Measurements from ENCODE around the gene SMIM38. TPM values are rescaled to one million over a fixed set of nuclear protein-coding genes. Genes with fewer than 3 reads are reported as not detected.
"Not testable (repeated sequence)": the region's sequence is repeated elsewhere in the genome, so short reads cannot be mapped to it uniquely, and the experiment has no call there.

SMIM38 gene
- total RNA-seq, 1 experiment from 2014 or later: 0.33 TPM

DNA sequence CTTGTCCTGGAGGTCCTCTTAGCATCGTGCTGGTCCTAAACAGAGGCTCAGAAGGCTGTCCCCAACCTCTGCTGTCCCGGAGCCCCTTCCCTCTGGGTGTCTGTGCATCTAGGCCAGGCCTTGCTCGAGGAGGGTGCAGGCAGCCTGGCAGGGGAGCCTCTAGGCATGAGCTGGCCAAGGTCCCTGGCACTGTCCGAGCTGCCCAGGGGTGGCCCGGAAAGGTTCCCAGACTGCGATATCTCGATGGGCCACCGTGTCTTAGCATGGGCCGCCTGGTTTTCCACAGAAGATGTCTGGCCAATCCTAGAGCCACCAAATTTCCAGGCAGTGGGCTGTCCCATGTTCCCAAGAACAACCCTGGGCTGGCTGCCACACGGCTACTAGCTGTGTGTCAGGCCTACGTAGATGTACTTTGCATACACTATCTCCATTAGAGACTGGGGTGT, 24.6 kb upstream of the SMIM38 start:
- TF ChIP-seq, protein P1, sequence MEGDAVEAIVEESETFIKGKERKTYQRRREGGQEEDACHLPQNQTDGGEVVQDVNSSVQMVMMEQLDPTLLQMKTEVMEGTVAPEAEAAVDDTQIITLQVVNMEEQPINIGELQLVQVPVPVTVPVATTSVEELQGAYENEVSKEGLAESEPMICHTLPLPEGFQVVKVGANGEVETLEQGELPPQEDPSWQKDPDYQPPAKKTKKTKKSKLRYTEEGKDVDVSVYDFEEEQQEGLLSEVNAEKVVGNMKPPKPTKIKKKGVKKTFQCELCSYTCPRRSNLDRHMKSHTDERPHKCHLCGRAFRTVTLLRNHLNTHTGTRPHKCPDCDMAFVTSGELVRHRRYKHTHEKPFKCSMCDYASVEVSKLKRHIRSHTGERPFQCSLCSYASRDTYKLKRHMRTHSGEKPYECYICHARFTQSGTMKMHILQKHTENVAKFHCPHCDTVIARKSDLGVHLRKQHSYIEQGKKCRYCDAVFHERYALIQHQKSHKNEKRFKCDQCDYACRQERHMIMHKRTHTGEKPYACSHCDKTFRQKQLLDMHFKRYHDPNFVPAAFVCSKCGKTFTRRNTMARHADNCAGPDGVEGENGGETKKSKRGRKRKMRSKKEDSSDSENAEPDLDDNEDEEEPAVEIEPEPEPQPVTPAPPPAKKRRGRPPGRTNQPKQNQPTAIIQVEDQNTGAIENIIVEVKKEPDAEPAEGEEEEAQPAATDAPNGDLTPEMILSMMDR (IDR thresholded peaks at IDR 0.05; ENCODE audit: unreplicated experiment): no peak
- CTCF ChIA-PET: interaction anchor here (0.6 to 2.7 kb wide), 24 partner anchors 8 to 544 kb away, joined by 3 to 22 read pairs (median 5); partner anchors contain the start of genes LTO1 and MYEOV
- H3K4me1 Mint-ChIP-seq (ENCODE audit: low read depth, unreplicated experiment): peaks cover 20% of the 10 kb centered on the region
- H3K36me3 Mint-ChIP-seq (ENCODE audit: insufficient read depth, unreplicated experiment): no peaks in the 10 kb centered on the region
- BruUV-seq (replicated peaks): no TSS peak
- H3K4me3 Mint-ChIP-seq (ENCODE audit: low read depth, unreplicated experiment): no peak overlapping the region
- H3K27ac Mint-ChIP-seq (ENCODE audit: unreplicated experiment): no peak overlapping the region
- no peaks in the 10 kb centered on the region for H3K27me3 Mint-ChIP-seq (ENCODE audit: unreplicated experiment)
- no peak for DNase-seq
- intact Hi-C loops (cut with micrococcal nuclease; ENCODE audit: unreplicated experiment): loop anchor here (10.0 kb wide), 1 partner anchor 84 kb away; no protein-coding TSS in a partner anchor
- peaks cover 4% of the 10 kb centered on the region for H3K9me3 Mint-ChIP-seq (ENCODE audit: low read depth, unreplicated experiment)

GRCh38 chr11:69131644-69132300, 24.0 kb upstream of the SMIM38 start:
- TF ChIP-seq, protein P1 (IDR thresholded peaks at IDR 0.05; ENCODE audit: unreplicated experiment): peak; percentile 95
- peak; percentile 91 for DNase-seq
- Mint-ChIP-seq H3K36me3 (ENCODE audit: insufficient read depth, unreplicated experiment) (no peaks in the 10 kb centered on the region), H3K27ac (ENCODE audit: unreplicated experiment) (no peak overlapping the region), H3K4me1 (ENCODE audit: low read depth, unreplicated experiment) (peaks cover 26% of the 10 kb centered on the region), H3K4me3 (ENCODE audit: low read depth, unreplicated experiment) (no peak overlapping the region), H3K27me3 (ENCODE audit: unreplicated experiment) (no peaks in the 10 kb centered on the region), H3K9me3 (ENCODE audit: low read depth, unreplicated experiment) (peaks cover 4% of the 10 kb centered on the region)
- intact Hi-C loops (cut with micrococcal nuclease; ENCODE audit: unreplicated experiment): loop anchor here (10.0 kb wide), 1 partner anchor 83 kb away; no protein-coding TSS in a partner anchor
- no TSS peak for BruUV-seq (replicated peaks)
- CTCF ChIA-PET: interaction anchor here (0.6 to 2.7 kb wide), 27 partner anchors 9 to 543 kb away, joined by 3 to 22 read pairs (median 5); partner anchors contain the start of genes LTO1 and MYEOV

DNA sequence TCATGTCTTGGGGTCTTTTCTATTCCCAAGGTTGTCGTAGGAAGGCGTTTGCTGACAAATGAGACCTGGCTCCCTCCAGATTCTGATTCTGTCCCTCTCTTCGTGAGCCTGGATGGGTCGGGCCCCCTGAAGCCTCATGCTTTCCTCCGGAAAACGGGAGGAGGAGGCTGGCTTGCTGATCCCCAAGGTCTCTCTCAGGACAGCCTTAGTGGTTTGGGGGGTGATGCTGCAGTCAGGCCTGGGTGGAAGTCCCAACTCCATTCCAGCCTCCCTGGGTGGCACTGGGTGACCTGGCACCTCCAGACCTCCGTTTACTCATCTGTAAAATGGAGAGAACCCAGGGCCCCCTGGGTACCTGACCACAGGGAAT, 23.4 kb upstream of the SMIM38 start:
- no peaks in the 10 kb centered on the region for H3K27me3 Mint-ChIP-seq (ENCODE audit: unreplicated experiment)
- CTCF ChIA-PET: interaction anchor here (0.6 to 2.7 kb wide), 21 partner anchors 9 to 542 kb away, joined by 3 to 22 read pairs (median 5); partner anchors contain the start of genes LTO1 and MYEOV
- intact Hi-C loops (cut with micrococcal nuclease; ENCODE audit: unreplicated experiment): loop anchor here (10.0 kb wide), 1 partner anchor 83 kb away; no protein-coding TSS in a partner anchor
- peaks cover 29% of the 10 kb centered on the region for H3K4me1 Mint-ChIP-seq (ENCODE audit: low read depth, unreplicated experiment)
- no TSS peak for BruUV-seq (replicated peaks)
- peaks cover 4% of the 10 kb centered on the region for H3K9me3 Mint-ChIP-seq (ENCODE audit: low read depth, unreplicated experiment)
- H3K36me3 Mint-ChIP-seq (ENCODE audit: insufficient read depth, unreplicated experiment): no peaks in the 10 kb centered on the region
- H3K4me3 Mint-ChIP-seq (ENCODE audit: low read depth, unreplicated experiment): no peak overlapping the region
- TF ChIP-seq, protein P1 (IDR thresholded peaks at IDR 0.05; ENCODE audit: unreplicated experiment): no peak
- DNase-seq: no peak
- H3K27ac Mint-ChIP-seq (ENCODE audit: unreplicated experiment): no peak overlapping the region

GRCh38 chr11:69133251-69133650, 22.5 kb upstream of the SMIM38 start:
- Mint-ChIP-seq H3K27ac (ENCODE audit: unreplicated experiment) (no peak overlapping the region), H3K9me3 (ENCODE audit: low read depth, unreplicated experiment) (peaks cover 4% of the 10 kb centered on the region), H3K27me3 (ENCODE audit: unreplicated experiment) (no peaks in the 10 kb centered on the region), H3K4me1 (ENCODE audit: low read depth, unreplicated experiment) (peaks cover 39% of the 10 kb centered on the region), H3K4me3 (ENCODE audit: low read depth, unreplicated experiment) (no peak overlapping the region), H3K36me3 (ENCODE audit: insufficient read depth, unreplicated experiment) (no peaks in the 10 kb centered on the region)
- intact Hi-C loops (cut with micrococcal nuclease; ENCODE audit: unreplicated experiment): loop anchor here (10.0 kb wide), 1 partner anchor 82 kb away; no protein-coding TSS in a partner anchor
- CTCF ChIA-PET: no interaction called here
- no peak for DNase-seq
- TF ChIP-seq, protein P1 (IDR thresholded peaks at IDR 0.05; ENCODE audit: unreplicated experiment): no peak
- no TSS peak for BruUV-seq (replicated peaks)

GRCh38 chr11:69134182-69134581, 21.6 kb upstream of the SMIM38 start:
- peaks cover 48% of the 10 kb centered on the region for H3K4me1 Mint-ChIP-seq (ENCODE audit: low read depth, unreplicated experiment)
- H3K27ac Mint-ChIP-seq (ENCODE audit: unreplicated experiment): peak overlapping the region; percentile 61
- intact Hi-C loops (cut with micrococcal nuclease; ENCODE audit: unreplicated experiment): loop anchor here (10.0 kb wide), 1 partner anchor 81 kb away; no protein-coding TSS in a partner anchor
- not testable (repeated sequence) for H3K9me3 Mint-ChIP-seq (ENCODE audit: low read depth, unreplicated experiment); H3K4me3 Mint-ChIP-seq (ENCODE audit: low read depth, unreplicated experiment); H3K27me3 Mint-ChIP-seq (ENCODE audit: unreplicated experiment); H3K36me3 Mint-ChIP-seq (ENCODE audit: insufficient read depth, unreplicated experiment); BruUV-seq (replicated peaks); DNase-seq
- CTCF ChIA-PET: interaction anchor here (0.6 kb wide), 1 partner anchor 517 kb away, joined by 5 read pairs; no protein-coding TSS in a partner anchor
